LNCAP (cell line): ENCODE results near the gene SLC6A18.

Experiments used
- TF ChIP-seq, protein P1 (sequence below): fragments of 450-650 bp; IDR thresholded peaks from 2 replicates; pipeline ENCODE4 v1.5.1; 2017; ENCODE audit warnings: mild to moderate bottlenecking

SLC6A18 gene

DNA sequence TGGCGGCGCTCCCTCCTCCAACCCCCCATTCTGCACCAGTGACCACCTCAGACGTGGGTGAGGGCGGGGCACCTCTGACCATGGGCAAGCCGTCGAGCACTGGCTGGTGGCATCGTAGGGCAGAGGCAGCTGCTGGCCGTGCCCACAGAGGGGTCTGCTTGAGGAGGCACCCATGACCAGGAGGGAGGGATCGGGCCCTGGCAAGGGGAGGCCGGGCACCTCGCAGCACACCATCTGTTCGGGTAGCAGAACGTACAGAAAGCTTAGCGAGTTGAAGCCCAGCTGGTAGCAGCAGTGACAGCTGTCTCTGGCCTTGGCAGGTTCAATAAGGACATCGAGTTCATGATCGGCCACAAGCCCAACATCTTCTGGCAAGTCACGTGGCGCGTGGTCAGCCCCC is 4.3 kb upstream of the SLC6A18 start:
- TF ChIP-seq, protein P1, sequence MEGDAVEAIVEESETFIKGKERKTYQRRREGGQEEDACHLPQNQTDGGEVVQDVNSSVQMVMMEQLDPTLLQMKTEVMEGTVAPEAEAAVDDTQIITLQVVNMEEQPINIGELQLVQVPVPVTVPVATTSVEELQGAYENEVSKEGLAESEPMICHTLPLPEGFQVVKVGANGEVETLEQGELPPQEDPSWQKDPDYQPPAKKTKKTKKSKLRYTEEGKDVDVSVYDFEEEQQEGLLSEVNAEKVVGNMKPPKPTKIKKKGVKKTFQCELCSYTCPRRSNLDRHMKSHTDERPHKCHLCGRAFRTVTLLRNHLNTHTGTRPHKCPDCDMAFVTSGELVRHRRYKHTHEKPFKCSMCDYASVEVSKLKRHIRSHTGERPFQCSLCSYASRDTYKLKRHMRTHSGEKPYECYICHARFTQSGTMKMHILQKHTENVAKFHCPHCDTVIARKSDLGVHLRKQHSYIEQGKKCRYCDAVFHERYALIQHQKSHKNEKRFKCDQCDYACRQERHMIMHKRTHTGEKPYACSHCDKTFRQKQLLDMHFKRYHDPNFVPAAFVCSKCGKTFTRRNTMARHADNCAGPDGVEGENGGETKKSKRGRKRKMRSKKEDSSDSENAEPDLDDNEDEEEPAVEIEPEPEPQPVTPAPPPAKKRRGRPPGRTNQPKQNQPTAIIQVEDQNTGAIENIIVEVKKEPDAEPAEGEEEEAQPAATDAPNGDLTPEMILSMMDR: no peak

DNA sequence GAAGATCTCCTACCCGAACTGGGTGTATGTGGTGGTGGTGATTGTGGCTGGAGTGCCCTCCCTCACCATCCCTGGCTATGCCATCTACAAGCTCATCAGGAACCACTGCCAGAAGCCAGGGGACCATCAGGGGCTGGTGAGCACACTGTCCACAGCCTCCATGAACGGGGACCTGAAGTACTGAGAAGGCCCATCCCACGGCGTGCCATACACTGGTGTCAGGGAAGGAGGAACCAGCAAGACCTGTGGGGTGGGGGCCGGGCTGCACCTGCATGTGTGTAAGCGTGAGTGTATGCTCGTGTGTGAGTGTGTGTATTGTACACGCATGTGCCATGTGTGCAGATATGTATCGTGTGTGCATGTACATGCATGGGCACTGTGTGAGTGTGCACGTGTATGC is 3.5 kb upstream of the SLC6A18 start:
- TF ChIP-seq, protein P1: no peak

DNA sequence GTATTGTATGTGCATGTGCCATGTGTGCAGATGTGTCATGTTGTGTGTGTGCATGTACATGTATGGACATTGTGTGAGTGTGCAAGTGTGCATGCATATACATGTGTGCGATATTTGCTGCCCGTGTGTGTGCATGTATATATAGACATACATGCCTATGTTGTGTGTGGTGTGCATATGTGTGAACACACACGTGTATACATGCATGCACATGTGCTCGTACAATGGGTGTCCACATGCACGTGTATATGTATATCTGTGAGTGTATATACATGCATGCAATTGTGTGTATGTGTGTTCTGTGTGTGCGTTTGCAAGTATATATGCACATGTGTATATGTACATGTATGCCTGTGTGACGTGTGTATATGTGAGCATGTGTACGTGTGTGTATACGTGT is 3.0 kb upstream of the SLC6A18 start:
- TF ChIP-seq, protein P1: no peak

DNA sequence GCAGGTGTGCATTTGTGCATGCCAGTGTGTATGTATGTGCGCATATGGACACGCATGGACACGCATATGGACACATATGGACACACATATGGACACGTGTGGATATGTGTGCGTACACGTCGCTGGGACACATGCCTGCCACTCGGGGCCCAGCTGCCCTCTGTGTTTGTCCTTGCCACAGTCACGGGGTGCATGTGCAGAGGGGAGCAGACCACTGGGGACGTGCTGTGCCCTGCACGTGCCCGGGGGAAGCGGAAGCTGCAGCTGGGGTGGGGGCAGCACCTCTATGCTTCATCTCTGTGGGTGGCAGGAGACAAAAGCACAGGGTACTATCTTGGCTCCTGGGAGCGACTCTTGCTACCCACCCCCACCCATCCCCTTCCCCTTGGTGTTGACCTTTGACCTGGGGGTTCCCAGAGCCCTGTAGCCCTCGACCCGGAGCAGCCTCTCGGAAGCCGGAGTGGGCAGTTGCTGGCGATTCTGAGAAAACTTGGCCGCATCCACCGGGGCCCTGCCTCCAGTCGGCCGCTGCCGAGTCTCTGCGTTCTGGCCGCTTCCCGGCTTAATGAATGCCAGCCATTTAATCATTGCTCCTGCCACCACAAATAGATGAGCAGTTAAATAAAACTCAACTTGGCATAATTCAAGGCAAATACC is 2.4 kb upstream of the SLC6A18 start:
- TF ChIP-seq, protein P1: no peak

DNA sequence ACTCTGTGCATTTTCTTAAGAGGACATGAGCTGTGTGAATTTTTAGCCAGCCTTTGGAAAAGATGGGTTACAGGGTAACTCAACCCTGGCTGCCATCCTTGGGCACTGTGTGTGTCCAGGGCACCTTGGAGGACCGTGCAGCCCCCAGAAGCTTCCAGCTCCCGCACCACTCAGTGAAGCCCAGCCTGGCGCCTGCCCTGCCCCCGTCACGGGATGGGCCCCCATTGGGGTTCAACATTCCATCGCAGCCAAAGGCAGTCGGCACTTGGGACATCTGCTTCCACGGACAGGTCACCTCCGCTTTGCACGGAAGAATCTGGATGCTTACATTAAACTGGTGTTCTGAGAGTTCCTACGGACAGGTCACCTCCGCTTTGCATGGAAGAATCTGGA is 1.9 kb upstream of the SLC6A18 start:
- TF ChIP-seq, protein P1: no peak

DNA sequence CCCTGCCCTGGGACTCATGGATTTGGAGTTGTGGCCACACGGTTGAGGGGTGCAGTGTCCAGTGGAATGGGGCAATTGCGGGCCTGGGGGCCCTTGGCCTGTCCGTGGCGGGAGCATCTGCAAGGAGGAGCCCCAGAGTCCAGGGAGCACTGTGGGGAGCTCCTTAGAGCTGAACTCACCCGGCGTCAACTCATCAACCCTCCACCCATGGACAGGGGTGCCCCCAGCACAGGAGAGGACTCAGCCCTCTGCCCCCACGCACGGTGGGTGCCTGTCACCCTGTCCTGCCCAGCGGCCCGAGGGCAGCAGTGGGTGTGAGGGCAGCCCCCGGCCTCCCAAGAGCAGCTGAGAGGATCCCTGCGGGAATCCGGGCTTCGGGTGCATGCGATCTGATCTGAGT is 550 bp upstream of the SLC6A18 start:
- TF ChIP-seq, protein P1: no peak

DNA sequence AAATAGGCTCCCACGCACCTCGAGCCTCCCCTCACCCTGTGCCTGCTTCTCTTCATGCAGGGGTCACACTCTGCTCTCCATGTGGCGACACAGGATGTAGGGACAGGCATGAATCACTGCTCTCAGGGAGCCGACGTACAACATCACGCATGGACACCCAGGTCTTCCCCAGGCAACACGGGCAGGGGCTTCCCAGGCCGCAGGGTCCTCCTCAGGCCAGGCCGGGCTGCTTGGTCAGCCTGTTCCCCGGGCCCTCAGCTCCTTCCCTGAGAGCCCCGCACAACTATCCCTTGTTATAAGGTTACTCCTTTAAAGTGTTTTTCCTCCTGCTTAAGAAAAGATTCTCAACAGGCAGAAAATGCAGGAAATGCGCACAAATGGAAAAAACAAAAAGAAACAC is 1.1 kb downstream of the SLC6A18 start:
- TF ChIP-seq, protein P1: no peak
